ENCODE data around the gene OVOL2. TPM values are rescaled to one million over a fixed set of nuclear protein-coding genes. Genes with fewer than 3 reads are reported as not detected.

The OVOL2 gene
- total and polyA plus RNA-seq, 10 donors = not detected

GRCh38 chr20:17985388-17986018, 72.2 kb downstream of the OVOL2 start:
- intact Hi-C loops (cut with DNase I; ENCODE audit: low total_unique reads) = no loop called here
- no peak for TF ChIP-seq CTCF (IDR thresholded peaks at IDR 0.05 in 8 of 11, conservative IDR thresholded peaks at IDR 0.05 in 3 of 11)
- no peak for TF ChIP-seq POLR2A (IDR thresholded peaks at IDR 0.05)
- H3K9me3 ChIP-seq = no peaks in the 10 kb centered on the region
- H3K4me1 ChIP-seq = peaks cover 0 to 14% (median 0%) of the 10 kb centered on the region in 6 donors
- WGBS, 5 donors = 83 to 96% (median 93%) methylated on average over 7 of the region's 7 CpGs
- H3K27ac ChIP-seq = no peak overlapping the region
- H3K27me3 ChIP-seq (replicated peaks in 1 of 7) = no peaks in the 10 kb centered on the region
- H3K36me3 ChIP-seq = peaks cover 0 to 94% (median 28%) of the 10 kb centered on the region in 6 donors
- no peak for DNase-seq
- no peak overlapping the region for H3K4me3 ChIP-seq

- Histone ChIP-seq H3K9me3 (no peaks in the 10 kb centered on the region), H3K4me3 (no peak overlapping the region), H3K27me3 (replicated peaks in 1 of 7) (no peaks in the 10 kb centered on the region), H3K36me3 (peaks cover 0 to 64% (median 17%) of the 10 kb centered on the region in 6 donors), H3K4me1 (peaks cover 24 to 39% (median 35%) of the 10 kb centered on the region in 6 donors), H3K27ac (no peak overlapping the region)
- intact Hi-C loops (cut with DNase I; ENCODE audit: low total_unique reads) = no loop called here
- TF ChIP-seq POLR2AphosphoS5 (IDR thresholded peaks at IDR 0.05) = no peak
- no peak for TF ChIP-seq CTCF (IDR thresholded peaks at IDR 0.05 in 8 of 11, conservative IDR thresholded peaks at IDR 0.05 in 3 of 11)
- TF ChIP-seq POLR2A (IDR thresholded peaks at IDR 0.05) = no peak
- WGBS, 5 donors = 91 to 97% (median 96%) methylated on average over 6 of the region's 6 CpGs
- DNase-seq = no peak
Observed at GRCh38 chr20:17976305-17976704, 81.4 kb downstream of the OVOL2 start.

Small RNA genes lying within 50 kb of the gene (small RNA-seq; reads per million reads assigned to genes)
- gene RNU7-137P = 0 reads per million in 4 donors

Other genes with a start within 250 kb of the OVOL2 start
- gene SNX5, start 89.1 kb downstream of the OVOL2 start, total RNA-seq = 100 to 1,000 TPM; 126 to 261 (median 192) TPM
- gene SNX5, start 89.1 kb downstream of the OVOL2 start, polyA plus RNA-seq = 100 to 1,000 TPM; 151 to 181 (median 159) TPM
- 10 to 100 TPM; 20.9 to 33.4 (median 28.4) TPM for gene MGME1, start 88.9 kb downstream of the OVOL2 start, total RNA-seq
- gene MGME1, start 88.9 kb downstream of the OVOL2 start, polyA plus RNA-seq = 10 to 100 TPM; 22.5 to 33.1 (median 26.2) TPM
- gene KAT14, start 79.9 kb upstream of the OVOL2 start, total RNA-seq = 10 to 100 TPM; 11.2 to 18.2 (median 13.8) TPM
- gene KAT14, start 79.9 kb upstream of the OVOL2 start, polyA plus RNA-seq = 1 to 10 TPM; 6.3 to 9.8 (median 6.9) TPM
- gene PET117, start 79.9 kb upstream of the OVOL2 start, total RNA-seq = 10 to 100 TPM in 6 of 7 donors, 1 to 10 TPM in 1; 9.4 to 15.5 (median 12.0) TPM
- gene PET117, start 79.9 kb upstream of the OVOL2 start, polyA plus RNA-seq = 10 to 100 TPM in 1 of 3 donors, 1 to 10 TPM in 2; 8.4 to 12.9 (median 10.0) TPM
- gene ZNF133, start 230.6 kb upstream of the OVOL2 start, total RNA-seq = 10 to 100 TPM in 6 of 7 donors, 1 to 10 TPM in 1; 9.5 to 16.9 (median 15.0) TPM
- 10 to 100 TPM in 2 of 3 donors, 1 to 10 TPM in 1; 8.7 to 15.6 (median 12.2) TPM for gene ZNF133, start 230.6 kb upstream of the OVOL2 start, polyA plus RNA-seq

All from spleen (tissue), 11 donors.